GM18498 (cell line): ENCODE data around the gene FAM168A.

Experiments
- ATAC-seq: cut with Tn5 transposase; IDR thresholded peaks from one replicate; pipeline ENCODE4 v1.9.1; 2021; ENCODE audit warnings: mild to moderate bottlenecking, moderate library complexity; ENCODE audit not compliant: unreplicated experiment

The FAM168A gene

GRCh38 chr11:73597956-73598718 is at the start of gene FAM168A:
Gene FAM168A, minus strand, starts transcription at chr11:73598112. Its CDS starts 129,638 bp downstream, at chr11:73468474.
- ATAC-seq, result peak; percentile 95

- peak; percentile 92 for ATAC-seq
These were observed 49.7 kb upstream of the FAM168A start for GRCh38 chr11:73647459-73648100.

GRCh38 chr11:73645972-73646631 is 48.2 kb upstream of the FAM168A start, which contains the start of gene PLEKHB1:
Gene PLEKHB1, plus strand, starts transcription at chr11:73646581. Its CDS starts 28 bp downstream, at chr11:73646609.
- no peak for ATAC-seq

DNA sequence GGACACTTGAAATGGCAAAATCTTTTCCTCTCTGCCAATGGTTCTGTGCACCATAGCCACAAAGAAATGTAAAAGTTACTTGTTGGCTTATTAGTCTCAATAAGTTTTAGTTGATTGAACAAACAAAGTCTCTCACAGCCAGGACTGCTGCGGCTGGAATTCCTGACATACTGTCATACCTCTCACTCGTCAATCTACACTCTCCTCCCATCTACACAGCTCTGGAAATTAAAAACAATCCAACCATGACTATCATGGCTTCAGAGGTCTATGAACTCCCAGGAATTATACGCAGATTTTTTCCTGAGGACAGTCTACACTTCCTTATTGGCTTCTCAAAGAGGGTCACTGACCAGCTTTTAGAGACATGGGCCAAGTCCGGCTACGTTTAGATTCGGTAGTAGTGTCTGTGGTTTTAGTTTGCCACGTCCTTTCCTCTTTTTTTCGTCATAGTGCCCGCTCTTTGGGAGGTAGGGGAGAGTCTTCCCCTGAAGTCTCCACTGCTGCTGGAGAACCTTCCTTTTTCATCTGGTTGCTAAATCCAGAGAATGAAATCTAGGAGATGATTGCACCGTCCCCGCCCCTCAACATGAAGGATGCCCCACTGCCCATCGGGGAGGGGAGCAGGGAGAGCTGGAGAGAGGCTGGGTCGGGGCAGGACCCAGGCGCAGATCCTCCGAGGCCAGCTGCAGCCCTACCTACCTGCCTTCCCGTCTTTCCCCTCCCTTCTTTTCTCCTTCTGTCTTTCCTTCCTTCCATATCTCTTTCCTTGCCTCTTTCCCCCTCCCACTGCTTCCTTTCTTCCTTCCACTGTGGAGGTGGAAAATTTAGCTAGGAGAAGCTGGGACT is 47.4 kb upstream of the FAM168A start:
- ATAC-seq, result no peak

- ATAC-seq, result no peak
These were observed 43.8 kb upstream of the FAM168A start for GRCh38 chr11:73641668-73642067.

DNA sequence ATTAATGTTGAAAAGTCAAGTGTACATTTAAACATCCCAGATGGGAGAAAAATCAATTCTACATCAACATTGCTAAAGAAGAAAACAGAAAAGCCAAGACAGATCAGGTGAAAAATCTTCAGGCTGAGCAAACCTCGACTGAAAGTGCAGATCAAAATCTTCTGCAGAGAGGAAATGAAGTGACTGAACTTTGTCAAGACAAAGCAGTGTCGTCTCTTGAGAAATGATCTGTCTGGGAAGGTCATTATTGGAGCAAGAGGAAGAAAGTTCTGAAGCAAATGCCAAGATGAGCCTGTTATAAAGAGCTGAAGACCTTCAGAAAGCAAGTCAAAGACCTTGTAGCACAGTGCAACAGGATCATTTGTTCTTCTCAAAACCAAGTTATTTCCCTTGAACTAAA is 42.7 kb upstream of the FAM168A start:
- ATAC-seq, result no peak

DNA sequence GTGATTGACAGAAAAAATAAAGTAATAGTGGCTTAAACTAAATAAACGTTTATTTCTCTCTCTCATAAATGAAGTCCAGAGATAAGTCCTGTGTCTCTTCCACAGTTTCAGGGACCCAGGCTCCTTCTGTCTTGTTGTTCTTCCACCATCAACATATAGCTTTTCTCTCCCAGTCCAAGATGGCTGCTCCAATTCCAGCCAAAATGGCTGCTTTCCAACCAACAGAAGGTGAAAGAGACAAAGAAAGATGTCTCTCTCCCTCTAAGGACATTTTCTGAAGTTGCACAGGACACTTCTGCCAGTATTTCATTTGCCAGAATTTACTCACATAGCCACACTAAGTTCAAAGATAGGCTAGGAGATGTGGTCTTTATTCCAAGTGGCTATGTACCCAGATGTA is 39.1 kb upstream of the FAM168A start:
- no peak for ATAC-seq

DNA sequence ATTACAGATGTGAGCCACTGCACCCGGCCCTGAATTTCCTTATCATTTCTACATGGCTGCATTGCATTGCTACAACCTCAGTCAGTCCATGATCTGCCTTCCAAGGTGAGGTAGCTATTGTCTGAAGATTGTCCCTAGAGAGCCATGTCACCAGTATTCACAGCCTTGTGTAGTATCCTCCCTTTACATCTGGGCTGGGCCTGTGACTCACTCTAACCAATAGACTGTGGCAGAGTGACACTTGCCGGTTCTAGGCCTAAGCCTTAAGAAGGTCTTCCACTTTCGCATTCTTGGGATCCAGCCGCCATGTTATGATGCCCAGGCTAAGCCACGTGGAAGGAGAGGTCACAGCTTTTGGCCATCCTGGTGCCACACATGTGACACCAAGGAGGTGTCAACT is 38.3 kb upstream of the FAM168A start:
- ATAC-seq, result no peak

DNA sequence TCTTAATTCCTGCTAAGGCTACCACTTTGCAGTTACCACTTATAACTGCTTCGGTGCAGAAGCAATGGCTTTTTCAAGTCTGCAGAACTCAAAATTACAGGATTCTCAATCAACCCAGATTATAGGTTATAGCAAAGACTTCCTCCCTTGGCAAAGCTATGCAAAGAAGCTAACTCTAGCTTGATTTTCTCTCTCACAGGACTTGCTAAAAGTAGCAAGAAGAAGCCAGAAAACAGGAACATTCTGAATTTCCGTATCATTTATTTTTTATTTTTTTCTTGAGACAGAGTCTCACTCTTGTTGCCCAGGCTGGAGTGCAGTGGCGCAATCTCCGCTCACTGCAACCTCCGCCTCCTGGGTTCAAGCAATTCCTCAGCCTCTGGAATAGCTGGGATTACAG is 37.8 kb upstream of the FAM168A start:
- ATAC-seq, result no peak

- ATAC-seq, result no peak
These were observed 36.1 kb upstream of the FAM168A start for GRCh38 chr11:73633999-73634398.

DNA sequence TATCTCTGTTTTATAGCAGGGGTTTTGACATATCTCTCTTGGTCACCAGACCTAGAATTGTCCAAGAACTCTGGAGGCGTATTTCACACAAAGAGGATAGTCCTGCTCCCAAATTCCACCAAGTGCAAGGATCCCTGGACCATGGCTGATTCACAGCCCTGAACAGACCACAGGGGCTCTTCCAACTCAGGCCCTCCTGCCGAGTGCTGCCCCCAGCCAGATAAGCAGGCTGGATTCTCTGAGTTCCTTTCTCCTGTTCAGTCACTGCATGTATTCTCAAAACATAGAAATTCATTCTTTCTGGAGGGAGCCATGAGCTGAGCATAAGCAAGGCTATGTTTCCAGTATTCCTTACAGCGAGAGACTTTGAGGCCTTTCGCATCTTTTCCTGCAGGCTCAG is 35.1 kb upstream of the FAM168A start:
- no peak for ATAC-seq

GRCh38 chr11:73629907-73630306 is 32.0 kb upstream of the FAM168A start:
- ATAC-seq, result no peak

- ATAC-seq, result no peak
These were observed 27.9 kb upstream of the FAM168A start for GRCh38 chr11:73625696-73626318.

DNA sequence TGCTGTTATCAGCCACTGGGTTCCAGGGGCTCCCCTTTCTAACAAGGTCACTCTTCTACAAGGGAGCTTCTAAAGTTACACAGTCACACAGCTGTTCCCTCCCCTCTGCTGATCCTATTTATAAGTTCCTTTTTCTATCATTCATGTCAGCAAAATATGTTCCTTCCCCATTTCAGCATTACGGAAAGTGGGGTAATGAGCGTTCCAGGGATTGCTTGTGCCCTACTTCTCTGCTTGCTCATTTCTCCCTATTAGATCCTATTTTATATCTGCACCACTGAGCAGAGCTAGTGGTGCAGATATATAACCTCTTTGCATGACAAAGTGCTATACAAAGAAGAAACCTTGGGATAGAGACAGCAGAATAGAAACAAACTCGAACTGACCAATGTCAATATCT is 25.8 kb upstream of the FAM168A start:
- ATAC-seq, result no peak

DNA sequence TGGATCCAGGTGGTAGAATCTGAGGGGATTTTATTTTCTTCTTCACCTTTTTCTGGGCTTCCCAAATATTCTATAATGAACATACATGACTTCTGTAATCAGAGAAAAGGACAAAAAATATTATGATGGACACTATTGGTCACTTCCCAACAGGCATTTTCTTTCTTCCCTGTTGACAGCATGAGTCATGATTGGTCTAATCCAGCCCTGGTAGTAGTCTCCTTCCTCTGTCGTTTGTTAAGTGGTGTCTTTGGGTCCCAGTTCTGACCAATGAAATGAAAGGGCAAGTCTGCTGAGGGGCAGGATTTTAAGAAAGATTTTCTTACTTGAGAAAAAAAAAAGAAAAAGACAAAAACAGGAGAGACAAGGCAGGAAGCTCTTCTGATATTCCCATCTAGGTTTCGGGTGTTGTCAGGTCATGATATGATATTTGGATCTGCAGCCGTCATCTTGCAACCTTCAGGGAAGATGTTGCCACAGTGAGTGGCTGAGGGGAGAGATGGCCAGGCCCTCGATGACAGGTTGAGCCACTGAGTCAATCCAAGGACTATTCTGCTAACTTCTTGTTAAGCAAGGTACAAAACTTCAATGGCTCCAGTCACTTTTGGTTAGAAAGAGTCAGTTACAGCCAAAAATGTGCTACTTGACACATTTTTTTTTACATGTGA is 25.1 kb upstream of the FAM168A start:
- no peak for ATAC-seq

- ATAC-seq, result no peak
These were observed 16.7 kb upstream of the FAM168A start for GRCh38 chr11:73614591-73614990.

GRCh38 chr11:73612601-73613140 is 14.8 kb upstream of the FAM168A start:
- no peak for ATAC-seq

DNA sequence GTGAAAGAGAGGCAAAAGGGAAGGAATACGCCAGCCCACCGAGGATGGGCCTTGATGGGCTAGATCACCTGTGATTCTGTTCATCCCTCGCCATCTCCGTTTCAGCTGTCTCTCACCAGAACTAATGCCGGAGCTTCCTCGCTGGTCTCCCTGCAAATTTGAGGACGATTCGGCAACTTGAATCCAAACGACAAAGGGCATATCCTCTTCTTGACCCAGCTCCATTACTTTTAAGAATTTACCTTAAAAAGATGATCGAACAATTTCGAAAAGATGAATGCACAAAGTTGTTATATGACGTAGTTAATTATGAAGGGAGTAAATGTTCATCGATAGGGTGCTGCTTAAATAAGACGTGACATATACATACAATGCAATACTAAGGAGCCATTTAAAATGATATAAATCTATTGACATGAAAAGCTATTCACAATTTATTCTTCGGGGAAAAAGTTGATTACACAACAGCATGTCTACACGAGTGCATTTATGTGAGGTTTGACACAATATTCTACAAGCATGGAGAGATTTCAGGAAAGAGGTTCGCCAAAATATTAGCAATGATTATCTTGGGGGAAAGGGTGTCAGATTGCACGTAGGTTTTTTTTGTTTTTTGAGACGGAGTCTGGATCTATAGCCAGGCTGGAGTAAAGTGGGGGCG is 937 bp upstream of the FAM168A start:
- peak; percentile 23 for ATAC-seq

GRCh38 chr11:73597336-73597955 is 466 bp downstream of the FAM168A start:
- no peak for ATAC-seq
